NCI-H345 treated with DMSO at 0.1 percent for 48 hours (cell line): ENCODE measurements around the gene ST3GAL3.

Source experiments
- DNase-seq: peaks from one replicate; lab custom pipeline; 2025; ENCODE audit not compliant: unreplicated experiment; lab: John Stamatoyannopoulos, UW

Gene ST3GAL3

DNA sequence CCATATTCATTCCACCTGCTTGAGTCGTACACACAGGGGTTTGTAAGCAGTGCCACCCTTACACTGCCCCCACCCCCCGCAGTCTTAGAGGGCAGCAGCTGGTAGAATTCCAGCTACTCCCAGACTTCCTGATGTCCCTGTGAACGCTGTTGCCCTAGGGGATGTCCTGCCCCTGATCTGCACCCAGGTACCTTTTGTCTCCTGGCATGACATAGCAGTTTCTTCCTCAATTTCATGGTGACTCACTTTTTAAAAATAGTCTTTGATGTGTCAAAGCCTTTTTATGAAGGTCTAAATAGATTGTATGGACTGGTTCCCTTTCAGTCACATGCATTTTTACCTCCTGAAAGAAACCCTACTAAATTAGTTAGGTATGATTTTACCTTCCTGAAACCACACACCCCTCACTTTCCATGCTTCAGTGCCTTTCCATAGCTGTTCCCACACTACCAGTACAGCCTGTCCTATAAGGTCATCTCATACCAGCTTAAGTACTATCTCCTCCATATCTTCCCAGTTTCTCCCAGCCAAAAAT is 76.4 kb downstream of the ST3GAL3 start:
- no peak for DNase-seq

DNA sequence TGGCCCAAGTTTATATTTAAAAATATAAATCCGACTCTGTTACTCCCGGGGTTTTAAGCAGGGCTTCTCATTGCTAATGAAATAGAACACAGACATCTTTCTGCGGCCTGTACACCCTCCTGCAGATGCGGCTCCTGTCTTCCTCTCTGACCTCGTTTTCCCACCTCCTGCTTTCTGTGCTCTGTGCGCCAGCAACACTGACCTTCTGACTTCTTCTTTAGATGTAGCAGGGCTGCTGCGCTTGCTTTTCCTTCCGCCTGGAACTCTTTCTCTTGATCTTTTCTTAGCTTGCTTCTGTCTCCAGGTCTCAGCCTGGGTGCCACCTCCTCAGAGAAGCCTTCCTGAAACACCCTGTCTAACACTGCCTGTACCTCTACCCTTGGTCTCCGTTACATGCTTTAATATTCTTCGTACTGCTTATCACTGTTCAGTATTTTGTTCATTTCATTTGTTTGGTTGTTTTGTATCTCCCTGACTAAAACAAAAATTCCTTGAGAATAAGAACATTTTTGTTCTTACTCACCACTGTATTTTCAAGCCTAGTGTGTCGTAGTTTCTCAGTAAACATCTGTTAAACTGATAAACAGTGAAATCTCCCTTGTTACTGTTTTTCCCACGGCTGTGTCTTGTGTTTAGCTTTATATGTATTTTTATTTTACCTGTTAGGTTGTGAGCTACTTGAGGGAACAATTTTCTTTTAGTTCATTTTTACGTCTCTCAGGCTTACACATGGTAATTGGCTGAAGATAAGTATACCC is 79.0 kb downstream of the ST3GAL3 start:
- DNase-seq: no peak

DNA sequence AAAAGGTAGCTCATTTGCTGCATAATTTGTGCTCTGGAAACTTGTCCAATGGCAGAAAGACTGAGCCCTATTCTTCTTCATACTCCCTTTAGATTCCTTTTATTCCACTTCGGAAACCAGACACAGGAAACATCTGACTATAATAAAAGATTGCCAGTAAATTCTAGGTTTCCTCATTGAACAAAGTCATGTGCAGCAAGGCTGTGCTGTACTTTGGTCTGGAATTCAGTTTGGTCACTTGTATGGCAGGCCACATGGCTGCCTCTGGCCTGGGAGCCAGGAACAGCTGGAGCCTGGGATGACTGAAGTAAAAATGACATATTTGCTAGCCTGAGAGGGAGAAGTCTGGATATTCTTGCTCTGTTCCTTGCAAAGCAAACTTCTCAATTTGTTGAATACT is 79.6 kb downstream of the ST3GAL3 start:
- DNase-seq: no peak

DNA sequence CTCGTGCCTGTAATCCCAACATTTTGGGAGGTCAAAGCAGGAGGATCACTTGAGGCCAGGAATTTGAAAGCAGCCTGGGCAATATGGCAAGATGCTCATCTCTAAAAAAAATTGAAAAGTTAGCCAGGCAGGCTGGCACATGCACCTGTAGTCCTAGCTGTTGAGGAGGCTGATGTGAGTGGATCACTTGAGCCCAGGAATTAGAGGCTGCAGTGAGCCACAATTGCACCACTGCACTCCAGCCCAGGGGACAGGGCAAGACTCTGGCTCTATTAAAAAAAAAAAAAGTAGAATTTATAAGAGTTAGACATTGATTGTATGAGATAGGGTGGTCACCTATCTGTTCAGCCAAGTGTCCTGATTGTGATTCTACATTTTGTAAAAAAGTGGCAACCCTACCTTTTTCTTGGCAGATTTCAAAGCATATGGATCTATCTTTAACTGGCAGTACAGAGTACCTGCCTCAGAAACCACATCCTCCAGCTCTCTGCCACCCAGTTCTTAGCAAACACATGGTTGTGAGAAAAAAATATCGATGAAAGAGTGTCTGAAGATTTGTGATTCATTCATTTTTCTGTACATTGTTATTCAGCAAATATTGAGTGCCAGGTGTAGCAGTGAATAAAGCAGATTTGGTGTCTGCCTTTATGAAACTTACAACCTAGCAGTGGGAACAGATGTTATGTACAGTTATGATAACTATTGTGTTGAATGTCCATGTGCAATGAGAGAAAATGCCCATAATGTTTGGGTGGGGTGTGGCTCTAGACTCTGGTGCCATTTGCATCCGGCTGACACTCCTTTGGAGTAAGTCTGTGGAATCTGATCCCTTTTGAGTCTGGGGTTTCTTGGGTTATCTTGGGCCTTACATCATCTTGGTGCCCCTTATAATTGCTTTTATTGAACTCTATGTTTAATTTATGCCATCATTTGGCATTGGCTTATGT is 82.5 kb downstream of the ST3GAL3 start:
- no peak for DNase-seq

DNA sequence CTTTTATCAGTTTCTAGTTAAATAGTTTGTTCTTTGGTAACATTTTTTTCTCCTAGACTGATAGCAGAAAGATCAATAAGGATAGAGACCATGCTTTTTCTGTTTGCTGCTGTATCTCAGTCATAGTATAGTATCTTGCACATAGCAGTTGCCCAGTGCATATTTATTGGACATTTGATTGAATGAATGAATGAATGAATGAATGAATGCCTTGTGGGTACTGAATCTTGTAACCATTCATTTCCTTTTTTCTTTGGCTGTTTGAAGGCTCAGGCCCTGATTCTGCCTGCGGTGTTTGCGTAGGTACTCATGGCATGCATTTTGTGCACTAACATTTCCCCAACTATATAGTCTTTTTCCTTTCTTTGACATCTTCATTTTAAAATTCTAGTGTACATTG is 83.9 kb downstream of the ST3GAL3 start:
- DNase-seq: no peak

DNA sequence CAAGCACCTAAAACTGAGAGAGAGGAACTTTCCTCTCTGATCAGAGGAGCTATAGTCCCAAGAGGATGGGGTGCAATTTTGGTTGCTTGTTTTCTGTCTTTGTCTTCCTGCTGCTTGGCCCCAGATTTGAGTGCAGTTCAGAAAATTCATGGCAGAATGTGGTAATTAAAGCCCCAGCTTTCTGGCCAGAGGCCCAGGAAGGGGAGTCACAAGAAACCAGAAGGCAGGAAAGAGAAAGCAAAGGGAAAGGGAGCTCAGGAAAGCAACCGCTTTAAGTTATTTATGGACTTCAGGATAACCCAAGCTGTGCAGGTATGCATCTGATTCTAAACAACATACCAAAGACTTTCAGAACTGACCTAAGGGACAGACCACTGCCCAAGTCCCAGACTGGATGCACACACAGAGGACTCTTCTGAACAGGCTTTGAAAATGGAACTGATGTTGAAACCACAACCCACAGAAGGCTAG is 88.8 kb downstream of the ST3GAL3 start:
- DNase-seq: no peak

GRCh38 chr1:43797891-43798290 is 90.6 kb downstream of the ST3GAL3 start:
- DNase-seq: no peak

GRCh38 chr1:43799656-43800635 is 92.6 kb downstream of the ST3GAL3 start:
- no peak for DNase-seq

DNA sequence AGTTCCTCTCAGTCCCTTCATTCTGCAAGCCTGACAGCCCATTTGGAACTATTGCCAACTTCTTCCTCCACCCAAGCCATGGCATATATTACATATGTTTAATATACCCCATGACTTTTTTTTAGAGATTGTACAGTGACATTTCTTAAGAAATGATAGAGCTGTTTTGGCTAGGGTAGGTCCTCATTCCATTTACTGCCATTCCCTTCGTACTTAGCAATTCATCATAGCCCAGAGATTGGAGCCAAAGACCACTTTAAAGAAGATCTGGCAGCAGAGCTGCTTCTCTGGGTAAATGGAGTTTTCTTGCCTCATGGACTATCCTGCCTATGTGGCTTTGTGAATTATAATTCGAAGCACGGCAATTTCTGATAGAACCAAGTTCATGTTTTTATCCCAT is 93.4 kb downstream of the ST3GAL3 start:
- DNase-seq: no peak

DNA sequence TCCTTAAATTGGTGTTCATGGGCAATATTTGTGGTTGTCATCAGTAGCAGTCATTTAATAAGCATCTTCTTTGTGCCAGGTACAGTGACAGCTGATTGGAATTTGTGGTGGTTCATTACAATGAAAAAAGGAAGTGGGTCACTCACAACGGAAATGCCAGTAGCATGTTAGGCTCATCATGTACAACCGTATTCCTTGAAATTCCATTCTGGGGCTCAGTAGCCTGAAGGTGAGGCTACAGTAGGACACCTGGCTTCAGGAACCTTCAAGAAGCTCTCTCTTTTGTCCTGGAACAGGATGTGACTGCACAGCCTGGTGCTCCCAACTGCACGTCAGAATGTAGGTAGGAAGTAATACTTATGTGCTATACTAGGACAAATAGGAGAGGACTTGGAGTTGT is 93.9 kb downstream of the ST3GAL3 start:
- DNase-seq: no peak

GRCh38 chr1:43802356-43802980 is 95.1 kb downstream of the ST3GAL3 start:
- no peak for DNase-seq

- DNase-seq: no peak
These were observed 95.8 kb downstream of the ST3GAL3 start for GRCh38 chr1:43803105-43803504.

DNA sequence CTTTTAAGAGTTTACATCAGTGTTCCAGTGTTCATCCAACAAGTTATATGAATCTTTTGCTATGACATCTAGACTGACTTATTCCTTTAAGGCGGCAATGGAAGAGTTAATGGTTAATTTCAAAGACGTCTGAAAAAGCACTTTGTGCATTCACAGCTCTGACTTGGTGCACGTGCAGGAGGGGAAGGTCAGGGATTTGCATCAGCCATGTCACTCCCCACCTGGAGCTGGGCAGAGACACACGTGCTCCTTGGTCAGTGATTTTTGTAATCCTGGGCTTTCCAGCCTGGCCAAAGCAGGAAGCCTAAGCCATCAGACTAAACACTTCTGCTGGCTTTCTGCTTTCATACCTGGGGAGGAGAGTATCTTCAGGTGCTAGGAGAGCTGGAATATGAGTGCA is 96.3 kb downstream of the ST3GAL3 start:
- no peak for DNase-seq

DNA sequence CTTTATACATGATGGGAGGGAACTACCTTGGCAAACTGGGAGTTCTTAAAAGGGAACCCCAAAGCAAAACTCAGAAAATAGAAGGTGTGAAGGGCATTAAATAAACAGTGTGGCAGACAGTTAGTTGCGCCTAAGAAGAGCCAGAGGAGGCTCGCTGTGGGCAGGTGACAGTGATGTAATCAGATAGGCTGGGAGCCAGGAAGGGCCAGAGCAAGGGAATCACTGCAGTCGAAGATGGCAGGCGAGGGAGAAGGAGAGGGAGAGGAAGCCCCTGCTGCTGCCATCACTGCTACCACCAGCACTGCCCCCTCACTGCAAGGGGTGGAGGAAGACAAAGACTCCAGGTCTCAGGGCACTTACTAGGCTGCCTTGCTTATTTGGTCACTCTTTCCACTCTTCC is 97.2 kb downstream of the ST3GAL3 start:
- no peak for DNase-seq

DNA sequence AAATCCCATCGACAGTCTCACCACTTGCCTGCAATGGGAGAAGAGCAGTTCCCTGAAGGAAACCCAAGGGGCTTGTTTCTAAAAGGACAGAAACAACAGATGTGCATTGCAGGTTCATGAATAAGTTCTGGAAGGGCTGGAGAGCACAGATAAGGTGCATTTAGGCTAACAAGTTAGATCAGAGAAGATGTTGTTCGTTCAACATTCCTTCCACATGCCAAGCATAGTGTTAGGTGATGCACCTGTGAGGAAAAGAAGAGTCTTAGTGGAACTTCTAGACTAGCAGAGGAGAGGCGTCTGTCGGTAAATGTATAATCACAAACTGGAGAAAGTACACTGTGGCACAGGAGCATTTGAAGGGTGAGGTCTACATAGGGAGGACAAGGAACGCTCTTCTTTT is 98.0 kb downstream of the ST3GAL3 start:
- no peak for DNase-seq

GRCh38 chr1:43806183-43806582 is 98.8 kb downstream of the ST3GAL3 start:
- no peak for DNase-seq

DNA sequence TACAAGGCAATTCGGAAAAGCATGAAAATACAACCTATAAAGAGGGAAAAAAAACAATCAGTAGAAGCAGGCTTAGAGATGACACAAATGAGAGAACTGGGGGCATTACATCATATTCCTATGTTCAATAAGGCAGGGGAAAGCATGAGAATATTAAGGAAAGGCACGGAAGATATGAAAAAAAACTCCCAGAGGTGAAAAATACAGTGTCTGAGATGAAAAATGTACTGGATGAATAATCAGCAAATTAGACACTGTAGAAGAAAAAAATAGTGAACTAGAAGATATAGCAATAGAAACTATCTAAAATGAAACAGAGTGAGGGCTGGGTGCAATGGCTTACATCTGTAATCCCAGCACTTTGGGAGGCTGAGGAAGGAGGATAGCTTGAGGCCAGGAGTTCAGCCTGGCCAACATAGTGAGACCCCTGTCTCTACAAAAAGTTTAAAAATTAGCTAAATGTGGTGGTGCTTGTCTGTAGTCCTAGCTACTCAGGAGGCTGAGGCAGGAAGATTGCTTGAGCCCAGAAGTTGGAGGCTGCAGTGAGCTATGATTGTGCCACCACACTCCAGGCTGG is 101.8 kb downstream of the ST3GAL3 start:
- no peak for DNase-seq

GRCh38 chr1:43812579-43812978 is 105.2 kb downstream of the ST3GAL3 start:
- no peak for DNase-seq

- no peak for DNase-seq
These were observed 107.1 kb downstream of the ST3GAL3 start for GRCh38 chr1:43814401-43814800.
